Measurements from ENCODE around the gene RGP1. TPM values are rescaled to one million over a fixed set of nuclear protein-coding genes. Genes with fewer than 3 reads are reported as not detected.
A peak's percentile ranks its signal among the peaks of the same experiment; 100 is the strongest.

RGP1 gene
- total RNA-seq, 4 donors from 2014 or later: 12.7 to 19.2 (median 17.5) TPM

- TF ChIP-seq CTCF (IDR thresholded peaks at IDR 0.05): no peak
- ATAC-seq (ENCODE audit: low FRiP score): peak; percentile 60
- DNase-seq (ENCODE audit: low spot score): no peak
Measured at GRCh38 chr9:35791297-35791921, 42.3 kb downstream of the RGP1 start, which contains the start of gene NPR2. Gene NPR2, plus strand, starts transcription at chr9:35791591. Its CDS starts 818 bp downstream, at chr9:35792409.

- TF ChIP-seq CTCF (IDR thresholded peaks at IDR 0.05): no peak
- ATAC-seq (ENCODE audit: low FRiP score) (no peak), DNase-seq (ENCODE audit: low spot score) (no peak)
Measured at GRCh38 chr9:35792024-35792813, 43.1 kb downstream of the RGP1 start.

GRCh38 chr9:35792826-35793225 lies 43.7 kb downstream of the RGP1 start:
- DNase-seq (ENCODE audit: low spot score): no peak
- no peak for TF ChIP-seq CTCF (IDR thresholded peaks at IDR 0.05)
- no peak for ATAC-seq (ENCODE audit: low FRiP score)

DNA sequence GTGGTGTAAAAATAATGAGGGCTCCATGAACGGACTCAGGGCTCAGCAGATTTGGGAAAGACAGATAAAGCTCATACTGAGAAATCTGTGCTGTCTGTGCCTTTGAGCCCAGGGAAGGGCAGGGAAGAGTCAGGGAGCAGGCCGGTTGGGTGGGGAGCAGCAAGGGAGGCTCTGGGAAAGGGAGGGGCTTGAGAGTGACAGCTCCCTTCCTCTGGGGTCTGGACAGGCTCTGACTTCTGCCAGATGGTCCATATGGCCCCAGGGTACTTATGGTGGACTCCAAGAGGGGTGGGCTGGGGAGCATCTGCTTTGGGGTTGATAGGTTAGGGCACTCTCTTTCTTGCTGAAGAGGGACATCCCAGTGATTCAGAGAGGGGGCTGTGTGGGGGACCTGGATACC lies 44.4 kb downstream of the RGP1 start:
- DNase-seq (ENCODE audit: low spot score) (no peak), ATAC-seq (ENCODE audit: low FRiP score) (no peak)
- TF ChIP-seq CTCF (IDR thresholded peaks at IDR 0.05): no peak

DNA sequence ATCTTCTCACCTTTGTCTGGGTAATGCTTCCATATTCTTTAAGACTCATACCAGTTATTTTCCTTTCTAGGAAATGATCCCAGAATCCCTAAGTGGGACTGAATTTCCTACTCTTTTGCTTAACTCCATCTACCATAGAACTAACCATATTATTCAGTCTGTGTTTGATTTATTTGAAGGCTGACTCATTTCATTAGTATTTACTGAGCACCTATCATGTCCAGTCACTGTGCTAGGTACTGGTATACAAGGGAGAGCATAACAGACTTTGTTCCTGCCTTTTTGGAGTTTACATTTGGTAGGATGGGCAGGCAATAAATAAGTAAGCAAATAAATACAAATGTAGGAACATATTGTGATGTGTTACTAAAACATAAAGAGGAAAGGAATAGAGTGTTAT lies 46.6 kb downstream of the RGP1 start:
- no peak for TF ChIP-seq CTCF (IDR thresholded peaks at IDR 0.05)
- ATAC-seq (ENCODE audit: low FRiP score) (no peak), DNase-seq (ENCODE audit: low spot score) (no peak)

GRCh38 chr9:35797311-35798109 lies 48.4 kb downstream of the RGP1 start:
- TF ChIP-seq CTCF (IDR thresholded peaks at IDR 0.05): no peak
- DNase-seq (ENCODE audit: low spot score): no peak
- no peak for ATAC-seq (ENCODE audit: low FRiP score)
